RWPE2 (cell line): ENCODE data around the gene RGS9.

Experiments used
- ATAC-seq: fragments of 200-7000 bp; cut with Tn5 transposase; 3 replicates; pipeline ENCODE4 v1.9.1; 2021; ENCODE audit warnings: low read depth
- DNase-seq: peaks from one replicate; pipeline ENCODE4 v3.0.0-alpha.2; 2020; ENCODE audit warnings: low spot score
- H3K27ac ChIP-seq: fragments of 450-650 bp; 2 replicates; pipeline ENCODE4 v1.5.1; 2017; ENCODE audit warnings: mild to moderate bottlenecking; ENCODE audit not compliant: poor library complexity, severe bottlenecking
- H3K27me3 ChIP-seq: fragments of 250-450 bp; sonication (Bioruptor Pico); 2 replicates; pipeline ENCODE4 v1.5.1; 2021; ENCODE audit warnings: mild to moderate bottlenecking, moderate library complexity; ENCODE audit not compliant: insufficient read depth, poor library complexity, severe bottlenecking
- H3K36me3 ChIP-seq: fragments of 250-450 bp; sonication (Bioruptor Pico); 2 replicates; pipeline ENCODE4 v1.5.1; 2020; ENCODE audit warnings: low read depth, mild to moderate bottlenecking, moderate library complexity
- H3K4me1 ChIP-seq: fragments of 250-450 bp; sonication (Bioruptor Pico); 2 replicates; pipeline ENCODE4 v1.5.1; 2021; ENCODE audit warnings: mild to moderate bottlenecking, moderate library complexity; ENCODE audit not compliant: insufficient read depth, poor library complexity, severe bottlenecking
- H3K4me3 ChIP-seq: fragments of 250-450 bp; sonication (Bioruptor Pico); 2 replicates; pipeline ENCODE4 v1.5.1; 2021; ENCODE audit warnings: mild to moderate bottlenecking, moderate library complexity; ENCODE audit not compliant: severe bottlenecking
- H3K9me3 ChIP-seq: fragments of 250-450 bp; sonication (Bioruptor Pico); 2 replicates; pipeline ENCODE4 v1.5.1; 2021; ENCODE audit warnings: mild to moderate bottlenecking, moderate library complexity; ENCODE audit not compliant: severe bottlenecking
- TF ChIP-seq, protein P1 (sequence below): fragments of 450-650 bp; IDR thresholded peaks from one replicate; pipeline ENCODE4 v1.5.1; 2017; ENCODE audit warnings: mild to moderate bottlenecking, moderate library complexity; ENCODE audit not compliant: poor library complexity, severe bottlenecking

RGS9 gene

GRCh38 chr17:65131240-65131639 is 5.9 kb upstream of the RGS9 start:
- TF ChIP-seq, protein P1, sequence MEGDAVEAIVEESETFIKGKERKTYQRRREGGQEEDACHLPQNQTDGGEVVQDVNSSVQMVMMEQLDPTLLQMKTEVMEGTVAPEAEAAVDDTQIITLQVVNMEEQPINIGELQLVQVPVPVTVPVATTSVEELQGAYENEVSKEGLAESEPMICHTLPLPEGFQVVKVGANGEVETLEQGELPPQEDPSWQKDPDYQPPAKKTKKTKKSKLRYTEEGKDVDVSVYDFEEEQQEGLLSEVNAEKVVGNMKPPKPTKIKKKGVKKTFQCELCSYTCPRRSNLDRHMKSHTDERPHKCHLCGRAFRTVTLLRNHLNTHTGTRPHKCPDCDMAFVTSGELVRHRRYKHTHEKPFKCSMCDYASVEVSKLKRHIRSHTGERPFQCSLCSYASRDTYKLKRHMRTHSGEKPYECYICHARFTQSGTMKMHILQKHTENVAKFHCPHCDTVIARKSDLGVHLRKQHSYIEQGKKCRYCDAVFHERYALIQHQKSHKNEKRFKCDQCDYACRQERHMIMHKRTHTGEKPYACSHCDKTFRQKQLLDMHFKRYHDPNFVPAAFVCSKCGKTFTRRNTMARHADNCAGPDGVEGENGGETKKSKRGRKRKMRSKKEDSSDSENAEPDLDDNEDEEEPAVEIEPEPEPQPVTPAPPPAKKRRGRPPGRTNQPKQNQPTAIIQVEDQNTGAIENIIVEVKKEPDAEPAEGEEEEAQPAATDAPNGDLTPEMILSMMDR: no peak
- ATAC-seq (no peak), DNase-seq (no peak)
- Histone ChIP-seq H3K4me1 (no peaks in the 10 kb centered on the region), H3K36me3 (no peaks in the 10 kb centered on the region), H3K27ac (no peak overlapping the region), H3K9me3 (no peaks in the 10 kb centered on the region), H3K4me3 (no peak overlapping the region), H3K27me3 (no peaks in the 10 kb centered on the region)

- Histone ChIP-seq H3K27ac (no peak overlapping the region), H3K27me3 (no peaks in the 10 kb centered on the region), H3K36me3 (no peaks in the 10 kb centered on the region), H3K4me3 (no peak overlapping the region), H3K9me3 (no peaks in the 10 kb centered on the region), H3K4me1 (no peaks in the 10 kb centered on the region)
- no peak for DNase-seq
- peak; percentile 85 for ATAC-seq
- TF ChIP-seq, protein P1: no peak
Observed at GRCh38 chr17:65131946-65132345, 5.2 kb upstream of the RGS9 start.

GRCh38 chr17:65134035-65134434 is 3.1 kb upstream of the RGS9 start:
- no peaks in the 10 kb centered on the region for H3K4me1 ChIP-seq
- no peaks in the 10 kb centered on the region for H3K27me3 ChIP-seq
- H3K27ac ChIP-seq: no peak overlapping the region
- TF ChIP-seq, protein P1: no peak
- H3K36me3 ChIP-seq: no peaks in the 10 kb centered on the region
- no peaks in the 10 kb centered on the region for H3K9me3 ChIP-seq
- ATAC-seq (no peak), DNase-seq (no peak)
- no peak overlapping the region for H3K4me3 ChIP-seq

DNA sequence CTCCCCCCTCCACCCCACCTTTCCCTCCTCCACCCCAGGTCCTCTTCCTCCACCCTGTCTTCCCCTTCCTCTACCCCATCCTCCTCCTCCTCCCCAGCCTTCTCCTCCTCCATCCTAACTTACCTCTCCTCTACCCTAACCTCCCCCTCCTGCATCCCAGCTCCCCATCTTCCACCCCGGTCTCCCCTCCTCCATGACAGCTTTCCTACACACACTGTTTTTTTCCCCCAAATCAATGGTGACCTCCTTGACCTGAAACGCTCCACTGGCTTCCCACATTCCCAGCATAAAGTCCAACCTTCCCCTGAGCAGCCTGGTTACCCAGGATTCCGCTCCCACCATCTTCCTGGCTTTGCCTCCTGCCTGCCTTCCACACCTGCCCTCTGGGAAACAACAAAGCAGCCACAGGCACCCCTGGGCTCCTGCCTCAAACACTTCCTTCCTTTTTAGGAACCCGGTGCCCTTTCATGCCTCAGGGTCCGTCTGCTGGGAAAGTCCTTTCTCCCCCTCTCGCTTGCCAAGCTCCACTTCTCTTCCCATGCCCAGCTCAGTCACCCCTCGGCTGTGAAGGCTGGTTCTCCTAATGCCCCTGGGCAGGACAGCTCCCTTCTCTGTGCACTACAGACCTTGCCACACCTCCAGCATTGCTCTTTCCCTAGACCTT is 2.1 kb downstream of the RGS9 start:
- Histone ChIP-seq H3K27me3 (no peaks in the 10 kb centered on the region), H3K9me3 (no peaks in the 10 kb centered on the region), H3K4me1 (no peaks in the 10 kb centered on the region), H3K27ac (no peak overlapping the region), H3K4me3 (no peak overlapping the region), H3K36me3 (no peaks in the 10 kb centered on the region)
- no peak for ATAC-seq
- TF ChIP-seq, protein P1: no peak
- no peak for DNase-seq

DNA sequence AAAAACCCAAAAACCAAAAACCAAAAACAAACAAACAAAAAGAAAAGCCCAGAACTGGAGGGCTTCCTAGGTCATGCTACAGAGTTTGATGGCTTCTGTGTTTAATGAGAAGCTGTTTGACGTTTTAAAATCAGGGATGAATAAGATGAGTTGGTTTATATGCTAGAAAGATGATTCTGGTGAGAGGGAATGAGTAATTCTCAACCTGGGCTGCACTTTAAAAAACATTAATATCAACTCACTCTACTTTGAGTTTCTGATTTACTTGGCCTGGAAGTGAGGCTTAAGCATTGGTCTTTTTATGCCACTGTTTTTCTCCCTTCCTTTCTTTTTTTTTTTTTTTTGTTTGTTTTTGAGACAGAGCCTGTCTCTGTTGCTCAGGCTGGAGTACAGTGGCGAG is 5.1 kb downstream of the RGS9 start:
- Histone ChIP-seq H3K9me3 (no peaks in the 10 kb centered on the region), H3K36me3 (no peaks in the 10 kb centered on the region), H3K27me3 (no peaks in the 10 kb centered on the region), H3K4me1 (no peaks in the 10 kb centered on the region), H3K4me3 (no peak overlapping the region), H3K27ac (no peak overlapping the region)
- TF ChIP-seq, protein P1: no peak
- no peak for DNase-seq
- no peak for ATAC-seq
